Nephron progenitor cell (in vitro differentiated cells): ENCODE data around the gene CSPG4.
A peak's percentile ranks its signal among the peaks of the same experiment; 100 is the strongest.
"Not testable (repeated sequence)": the region's sequence is repeated elsewhere in the genome, so short reads cannot be mapped to it uniquely, and the experiment has no call there.

Experiments
- DNase-seq: peaks from one replicate; pipeline ENCODE4 v3.0.0; 2021
- H3K27ac Mint-ChIP-seq: 2 replicates; pipeline ENCODE4 v1.8.0; 2021; ENCODE audit warnings: mild to moderate bottlenecking, moderate library complexity, mixed read lengths
- H3K27me3 Mint-ChIP-seq: 2 replicates; pipeline ENCODE4 v1.8.0; 2021; ENCODE audit warnings: mild to moderate bottlenecking, low read depth, mixed read lengths; ENCODE audit not compliant: poor library complexity
- H3K36me3 Mint-ChIP-seq: 2 replicates; pipeline ENCODE4 v1.8.0; 2021; ENCODE audit warnings: low read depth, mixed read lengths
- H3K4me1 Mint-ChIP-seq: 2 replicates; pipeline ENCODE4 v1.8.0; 2021; ENCODE audit warnings: mixed read lengths
- H3K4me3 Mint-ChIP-seq: 2 replicates; pipeline ENCODE4 v1.8.0; 2021; ENCODE audit warnings: mild to moderate bottlenecking, moderate library complexity, mixed read lengths
- H3K9me3 Mint-ChIP-seq: 2 replicates; pipeline ENCODE4 v1.8.0; 2021; ENCODE audit warnings: mild to moderate bottlenecking, moderate library complexity, mixed read lengths
- CTCF ChIP-seq: fragments of 200-600 bp; sonication (generic); IDR thresholded peaks from 2 replicates; pipeline ENCODE4 v1.5.0; 2021; ENCODE audit warnings: antibody characterized with exemption

CSPG4 gene

GRCh38 chr15:75750261-75751050 lies 37.8 kb upstream of the CSPG4 start:
- Mint-ChIP-seq H3K36me3 (no peaks in the 10 kb centered on the region), H3K9me3 (no peaks in the 10 kb centered on the region), H3K27ac (no peak overlapping the region), H3K27me3 (peaks cover 10% of the 10 kb centered on the region), H3K4me3 (no peak overlapping the region), H3K4me1 (peaks cover 17% of the 10 kb centered on the region)
- no peak for DNase-seq
- TF ChIP-seq CTCF: no peak

GRCh38 chr15:75749820-75750219 lies 37.2 kb upstream of the CSPG4 start:
- H3K4me1 Mint-ChIP-seq: peaks cover 21% of the 10 kb centered on the region
- no peak for TF ChIP-seq CTCF
- H3K36me3 Mint-ChIP-seq: no peaks in the 10 kb centered on the region
- DNase-seq: no peak
- no peaks in the 10 kb centered on the region for H3K9me3 Mint-ChIP-seq
- H3K27me3 Mint-ChIP-seq: peaks cover 12% of the 10 kb centered on the region
- no peak overlapping the region for H3K27ac Mint-ChIP-seq
- H3K4me3 Mint-ChIP-seq: no peak overlapping the region

GRCh38 chr15:75748882-75749281 lies 36.2 kb upstream of the CSPG4 start:
- Mint-ChIP-seq H3K4me1 (peaks cover 21% of the 10 kb centered on the region), H3K27me3 (peaks cover 12% of the 10 kb centered on the region)
- H3K9me3 Mint-ChIP-seq, H3K27ac Mint-ChIP-seq, H3K36me3 Mint-ChIP-seq, H3K4me3 Mint-ChIP-seq, DNase-seq: not testable (repeated sequence)

- H3K9me3 Mint-ChIP-seq: peaks cover 13% of the 10 kb centered on the region
- not testable (repeated sequence) for H3K27me3 Mint-ChIP-seq, DNase-seq, H3K27ac Mint-ChIP-seq, H3K36me3 Mint-ChIP-seq, H3K4me3 Mint-ChIP-seq
- peaks cover 11% of the 10 kb centered on the region for H3K4me1 Mint-ChIP-seq
Measured at GRCh38 chr15:75747121-75747520, 34.5 kb upstream of the CSPG4 start.

- DNase-seq: no peak
- Mint-ChIP-seq H3K4me3 (no peak overlapping the region), H3K4me1 (peaks cover 11% of the 10 kb centered on the region), H3K27ac (peak overlapping the region; percentile 59), H3K9me3 (peaks cover 20% of the 10 kb centered on the region), H3K36me3 (peaks cover 6% of the 10 kb centered on the region), H3K27me3 (peaks cover 11% of the 10 kb centered on the region)
- no peak for TF ChIP-seq CTCF
Measured at GRCh38 chr15:75745305-75745704, 32.7 kb upstream of the CSPG4 start.

- H3K36me3 Mint-ChIP-seq, H3K27ac Mint-ChIP-seq, DNase-seq, H3K4me3 Mint-ChIP-seq: not testable (repeated sequence)
- H3K4me1 Mint-ChIP-seq: peaks cover 18% of the 10 kb centered on the region
- H3K9me3 Mint-ChIP-seq: peaks cover 20% of the 10 kb centered on the region
- peaks cover 31% of the 10 kb centered on the region for H3K27me3 Mint-ChIP-seq
Measured at GRCh38 chr15:75742346-75742745, 29.7 kb upstream of the CSPG4 start.

- Mint-ChIP-seq H3K4me3 (peak overlapping the region; percentile 34), H3K4me1 (peaks cover 32% of the 10 kb centered on the region), H3K9me3 (peaks cover 20% of the 10 kb centered on the region), H3K27ac (no peak overlapping the region), H3K27me3 (peaks cover 36% of the 10 kb centered on the region), H3K36me3 (peaks cover 6% of the 10 kb centered on the region)
- DNase-seq: no peak
- no peak for TF ChIP-seq CTCF
Measured at GRCh38 chr15:75739791-75740190, 27.1 kb upstream of the CSPG4 start.
